Neural progenitor cell (in vitro differentiated cells): ENCODE data around the gene CTXND1. TPM values are rescaled to one million over a fixed set of nuclear protein-coding genes. Genes with fewer than 3 reads are reported as not detected.

Experiments used
- DNase-seq: peaks from one replicate; pipeline ENCODE4 v3.0.0-alpha.2; 2016; ENCODE audit warnings: low spot score
- H2AFZ ChIP-seq: fragments of 200-600 bp; sonication (generic); replicated peaks from 2 replicates; pipeline ENCODE4 v1.6.1; 2016; ENCODE audit warnings: antibody characterized with exemption
- H3F3A ChIP-seq: fragments of 200-600 bp; sonication (generic); 2 replicates; pipeline ENCODE4 v1.6.1; 2016; ENCODE audit warnings: antibody characterized with exemption, low read depth
- H3K27ac ChIP-seq: fragments of 200-600 bp; sonication (generic); 2 replicates; pipeline ENCODE4 v1.5.1; 2016; ENCODE audit warnings: mild to moderate bottlenecking
- H3K27me3 ChIP-seq: fragments of 200-600 bp; sonication (generic); 2 replicates; pipeline ENCODE4 v1.6.1; 2016; ENCODE audit warnings: mild to moderate bottlenecking, moderate library complexity
- H3K36me3 ChIP-seq: fragments of 200-600 bp; sonication (generic); 2 replicates; pipeline ENCODE4 v1.5.1; 2016
- H3K4me1 ChIP-seq: fragments of 200-600 bp; sonication (generic); 2 replicates; pipeline ENCODE4 v1.6.1; 2016; ENCODE audit warnings: mixed run types
- H3K4me2 ChIP-seq: fragments of 200-600 bp; sonication (generic); 2 replicates; pipeline ENCODE4 v1.6.1; 2016
- H3K4me3 ChIP-seq: fragments of 200-600 bp; sonication (generic); 2 replicates; pipeline ENCODE4 v1.5.1; 2016
- H3K79me2 ChIP-seq: fragments of 200-600 bp; sonication (generic); 2 replicates; pipeline ENCODE4 v1.6.1; 2016; ENCODE audit warnings: low read depth
- H3K9ac ChIP-seq: fragments of 200-600 bp; sonication (generic); 2 replicates; pipeline ENCODE4 v1.6.1; 2016
- H3K9me3 ChIP-seq: fragments of 200-600 bp; sonication (generic); 2 replicates; pipeline ENCODE4 v1.5.1; 2016; ENCODE audit warnings: low read depth
- H4K20me1 ChIP-seq: fragments of 200-600 bp; sonication (generic); 2 replicates; pipeline ENCODE4 v1.6.1; 2016; ENCODE audit warnings: low read depth
- H3K27ac Mint-ChIP-seq: 3 replicates; pipeline ENCODE4 v1.8.0; 2021; ENCODE audit warnings: mixed read lengths
- H3K27me3 Mint-ChIP-seq: 2 replicates; pipeline ENCODE4 v1.8.0; 2022; ENCODE audit warnings: low read depth, mild to moderate bottlenecking, inconsistent platforms, moderate library complexity, mixed read lengths; ENCODE audit not compliant: insufficient read depth
- H3K36me3 Mint-ChIP-seq: 3 replicates; pipeline ENCODE4 v1.8.0; 2021; ENCODE audit warnings: mixed read lengths
- H3K4me1 Mint-ChIP-seq: 3 replicates; pipeline ENCODE4 v1.8.0; 2021; ENCODE audit warnings: mixed read lengths
- H3K4me3 Mint-ChIP-seq: 3 replicates; pipeline ENCODE4 v1.8.0; 2021; ENCODE audit warnings: mild to moderate bottlenecking, moderate library complexity, mixed read lengths
- H3K9me3 Mint-ChIP-seq: 3 replicates; pipeline ENCODE4 v1.8.0; 2020; ENCODE audit warnings: mixed read lengths
- EZH2 ChIP-seq: fragments of 200-600 bp; sonication (generic); IDR thresholded peaks from 2 replicates; pipeline ENCODE4 v1.6.1; 2017; ENCODE audit warnings: antibody characterized with exemption, mild to moderate bottlenecking, moderate library complexity
- EZH2phosphoT487 ChIP-seq: fragments of 200-600 bp; sonication (generic); IDR thresholded peaks from 2 replicates; pipeline ENCODE4 v1.6.1; 2017; ENCODE audit warnings: antibody characterized with exemption
- total RNA-seq: library from RNA; depleted of rRNA; stranded (reverse); fragments of >200 nt; gene quantifications from 2 replicates; pipeline ENCODE4 v1.2.3, GENCODE V29; 2015; ENCODE audit warnings: low replicate concordance
- TF ChIP-seq, protein P1 (sequence below): fragments of 200-600 bp; sonication (generic); IDR thresholded peaks from 2 replicates; pipeline ENCODE4 v1.5.1; 2017; ENCODE audit warnings: antibody characterized with exemption, mild to moderate bottlenecking

CTXND1 gene
- total RNA-seq, 1 donor from 2014 or later: not detected

DNA sequence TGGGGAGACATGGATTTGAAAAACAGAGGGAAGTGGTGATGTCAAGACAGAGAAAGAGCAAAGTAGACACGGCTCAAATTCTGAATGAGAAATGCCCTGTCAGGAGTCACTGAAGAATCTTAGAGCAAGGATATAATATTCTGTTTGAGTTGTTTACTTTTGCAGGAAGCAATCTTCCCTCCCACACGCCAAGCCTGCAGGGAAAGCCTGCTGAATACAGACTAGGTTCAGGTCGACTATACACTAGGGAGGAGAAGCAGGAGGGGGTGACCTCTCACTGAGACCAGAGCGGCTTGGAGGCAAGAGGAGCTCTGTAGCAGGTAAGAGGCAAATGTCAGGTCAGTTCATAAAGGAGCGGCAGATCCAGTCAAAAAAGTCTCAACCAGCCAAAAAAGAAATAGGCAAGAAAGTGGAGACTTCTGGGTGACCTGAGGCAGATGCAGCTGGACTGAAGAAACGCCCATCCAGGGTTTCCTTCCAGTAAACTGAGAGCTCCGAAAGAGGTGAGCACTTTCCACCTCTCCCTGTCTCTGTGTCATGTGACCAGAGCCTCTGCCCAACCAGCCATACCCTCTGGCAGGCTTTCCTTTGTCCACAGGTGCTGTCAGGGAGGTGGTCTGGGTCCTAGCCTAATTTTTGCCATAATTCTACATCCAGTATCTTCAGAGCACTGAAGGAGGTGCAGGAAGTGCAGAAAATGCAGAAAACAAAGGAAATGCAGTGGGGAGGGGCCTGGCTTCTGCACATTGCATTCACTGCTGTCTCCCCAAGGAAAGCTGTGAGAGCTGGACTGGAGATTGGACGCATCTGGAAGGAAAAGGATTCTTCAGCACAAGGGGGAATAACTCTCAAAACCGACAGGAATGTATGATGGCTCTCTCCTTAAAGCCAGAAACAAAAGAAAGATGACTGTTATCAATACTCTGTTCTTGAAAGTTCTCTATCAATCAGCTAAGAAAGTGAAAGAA lies 37.8 kb upstream of the CTXND1 start:
- H3K27ac ChIP-seq: no peak overlapping the region
- H3K36me3 Mint-ChIP-seq: no peaks in the 10 kb centered on the region
- no peak overlapping the region for H3K9ac ChIP-seq
- peaks cover 3% of the 10 kb centered on the region for H3K4me1 Mint-ChIP-seq
- no peaks in the 10 kb centered on the region for H3K27me3 Mint-ChIP-seq
- TF ChIP-seq EZH2phosphoT487: no peak
- TF ChIP-seq EZH2: no peak
- TF ChIP-seq, protein P1, sequence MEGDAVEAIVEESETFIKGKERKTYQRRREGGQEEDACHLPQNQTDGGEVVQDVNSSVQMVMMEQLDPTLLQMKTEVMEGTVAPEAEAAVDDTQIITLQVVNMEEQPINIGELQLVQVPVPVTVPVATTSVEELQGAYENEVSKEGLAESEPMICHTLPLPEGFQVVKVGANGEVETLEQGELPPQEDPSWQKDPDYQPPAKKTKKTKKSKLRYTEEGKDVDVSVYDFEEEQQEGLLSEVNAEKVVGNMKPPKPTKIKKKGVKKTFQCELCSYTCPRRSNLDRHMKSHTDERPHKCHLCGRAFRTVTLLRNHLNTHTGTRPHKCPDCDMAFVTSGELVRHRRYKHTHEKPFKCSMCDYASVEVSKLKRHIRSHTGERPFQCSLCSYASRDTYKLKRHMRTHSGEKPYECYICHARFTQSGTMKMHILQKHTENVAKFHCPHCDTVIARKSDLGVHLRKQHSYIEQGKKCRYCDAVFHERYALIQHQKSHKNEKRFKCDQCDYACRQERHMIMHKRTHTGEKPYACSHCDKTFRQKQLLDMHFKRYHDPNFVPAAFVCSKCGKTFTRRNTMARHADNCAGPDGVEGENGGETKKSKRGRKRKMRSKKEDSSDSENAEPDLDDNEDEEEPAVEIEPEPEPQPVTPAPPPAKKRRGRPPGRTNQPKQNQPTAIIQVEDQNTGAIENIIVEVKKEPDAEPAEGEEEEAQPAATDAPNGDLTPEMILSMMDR: no peak
- no peaks in the 10 kb centered on the region for H3K79me2 ChIP-seq
- H3K4me1 ChIP-seq: peaks cover 9% of the 10 kb centered on the region
- H3K4me3 Mint-ChIP-seq: no peak overlapping the region
- H3K27ac Mint-ChIP-seq: no peak overlapping the region
- H3K9me3 ChIP-seq: no peaks in the 10 kb centered on the region
- no peaks in the 10 kb centered on the region for H3F3A ChIP-seq
- H2AFZ ChIP-seq: peak overlapping the region; percentile 89
- no peaks in the 10 kb centered on the region for H3K27me3 ChIP-seq
- DNase-seq: no peak
- H3K36me3 ChIP-seq: no peaks in the 10 kb centered on the region
- peak overlapping the region; percentile 21 for H3K4me2 ChIP-seq
- no peaks in the 10 kb centered on the region for H3K9me3 Mint-ChIP-seq
- H4K20me1 ChIP-seq: no peaks in the 10 kb centered on the region
- no peak overlapping the region for H3K4me3 ChIP-seq

DNA sequence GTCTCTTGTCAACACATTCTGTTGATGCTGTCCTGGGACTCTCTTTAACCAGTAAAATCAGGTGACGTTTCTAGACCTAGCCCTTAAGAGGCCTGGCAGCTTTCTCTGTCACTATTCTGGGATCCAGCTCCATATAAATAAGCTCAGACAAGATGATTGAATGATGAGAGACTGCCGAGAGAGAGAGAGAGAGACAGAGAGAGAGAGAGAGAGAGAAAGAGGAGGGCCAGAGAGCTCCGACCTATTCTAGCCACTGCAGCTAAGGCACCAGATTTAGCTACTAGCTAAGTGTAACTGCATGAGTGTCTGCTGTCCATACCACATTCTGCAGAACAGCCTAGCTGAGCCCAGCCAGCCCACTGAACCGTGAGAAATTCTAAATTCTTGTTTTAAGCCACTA lies 36.1 kb upstream of the CTXND1 start:
- no peak for DNase-seq
- no peak overlapping the region for H3K4me3 ChIP-seq
- no peaks in the 10 kb centered on the region for H3F3A ChIP-seq
- no peak overlapping the region for H2AFZ ChIP-seq
- TF ChIP-seq EZH2phosphoT487 (no peak), EZH2 (no peak)
- TF ChIP-seq, protein P1: no peak
- H3K4me2 ChIP-seq: no peak overlapping the region
- H3K27me3 ChIP-seq: no peaks in the 10 kb centered on the region
- H3K36me3 ChIP-seq: no peaks in the 10 kb centered on the region
- H3K27ac ChIP-seq: no peak overlapping the region
- no peak overlapping the region for H3K9ac ChIP-seq
- no peaks in the 10 kb centered on the region for H3K9me3 Mint-ChIP-seq
- H4K20me1 ChIP-seq: no peaks in the 10 kb centered on the region
- H3K79me2 ChIP-seq: no peaks in the 10 kb centered on the region
- no peak overlapping the region for H3K27ac Mint-ChIP-seq
- no peaks in the 10 kb centered on the region for H3K4me1 Mint-ChIP-seq
- no peak overlapping the region for H3K4me3 Mint-ChIP-seq
- H3K9me3 ChIP-seq: no peaks in the 10 kb centered on the region
- no peaks in the 10 kb centered on the region for H3K27me3 Mint-ChIP-seq
- H3K36me3 Mint-ChIP-seq: no peaks in the 10 kb centered on the region
- peaks cover 9% of the 10 kb centered on the region for H3K4me1 ChIP-seq

DNA sequence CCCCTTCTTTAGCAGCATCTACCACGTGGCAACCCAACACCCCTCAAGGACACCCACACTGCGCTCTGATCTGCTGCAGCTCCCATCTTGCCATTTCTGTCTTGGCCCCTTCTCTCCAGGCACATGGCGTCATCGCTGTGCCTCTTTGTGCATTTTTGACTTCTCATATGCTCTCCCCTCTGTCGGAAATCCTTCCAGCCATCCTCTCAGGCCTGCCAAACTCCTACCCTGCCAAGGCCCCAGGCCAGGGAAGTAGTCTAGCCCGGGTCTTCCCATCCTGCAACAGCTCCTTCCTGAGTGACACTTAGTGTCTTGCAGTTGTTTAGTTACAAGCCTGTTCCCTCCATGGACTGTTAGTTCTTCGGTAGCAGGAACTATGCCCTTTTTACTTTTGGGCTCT lies 34.0 kb upstream of the CTXND1 start:
- Histone ChIP-seq H3K79me2 (no peaks in the 10 kb centered on the region), H3F3A (no peaks in the 10 kb centered on the region), H3K4me1 (peaks cover 9% of the 10 kb centered on the region), H3K9me3 (no peaks in the 10 kb centered on the region), H3K4me3 (no peak overlapping the region), H3K27ac (no peak overlapping the region), H3K36me3 (no peaks in the 10 kb centered on the region), H3K4me2 (no peak overlapping the region), H4K20me1 (no peaks in the 10 kb centered on the region), H2AFZ (no peak overlapping the region), H3K27me3 (no peaks in the 10 kb centered on the region), H3K9ac (no peak overlapping the region)
- Mint-ChIP-seq H3K9me3 (no peaks in the 10 kb centered on the region), H3K27ac (no peak overlapping the region), H3K4me1 (peaks cover 3% of the 10 kb centered on the region), H3K4me3 (peak overlapping the region; percentile 12), H3K36me3 (no peaks in the 10 kb centered on the region), H3K27me3 (no peaks in the 10 kb centered on the region)
- TF ChIP-seq EZH2phosphoT487 (no peak), EZH2 (no peak)
- TF ChIP-seq, protein P1: no peak
- DNase-seq: no peak
